Keratinocyte (primary cell): ENCODE results near the gene DIPK1A.

Experiments
- CTCF ChIP-seq, 3 experiments: IDR thresholded peaks in 1 of 3; conservative IDR thresholded peaks in 1 of 3; optimal IDR thresholded peaks in 1 of 3; 2 replicates in 2 of 3; 3 replicates in 1 of 3; pipeline versions ENCODE3 to v1.5.1; 2011; ENCODE audit warnings: low read length in 3 of 3, mild to moderate bottlenecking in 3 of 3, moderate library complexity in 2 of 3, control low read depth in 1 of 3, inconsistent platforms in 1 of 3; ENCODE audit not compliant: insufficient read depth in 2 of 3; ENCODE audit errors: extremely low read depth in 1 of 3
- EZH2 ChIP-seq: IDR thresholded peaks from one replicate; pipeline ENCODE4 v1.6.1; 2012; ENCODE audit warnings: inconsistent platforms, mild to moderate bottlenecking, low read length, moderate library complexity

- TF ChIP-seq CTCF (optimal IDR thresholded peaks at IDR 0.05 in 1 of 3, IDR thresholded peaks at IDR 0.05 in 1 of 3, conservative IDR thresholded peaks at IDR 0.05 in 1 of 3; ENCODE audit: extremely low read depth in 1 of 3, insufficient read depth in 2 of 3, low read length in 3 of 3), result no peak
- TF ChIP-seq EZH2, result no peak
These were observed 166.1 kb downstream of the DIPK1A start for GRCh38 chr1:92795166-92795565.
